ENCODE measurements around the gene CNTNAP2. TPM values are rescaled to one million over a fixed set of nuclear protein-coding genes. Genes with fewer than 3 reads are reported as not detected.

The CNTNAP2 gene
- total RNA-seq, 1 donor: under 0.01 TPM

- no peak for DNase-seq (ENCODE audit: low read depth)
- TF ChIP-seq CTCF (IDR thresholded peaks at IDR 0.05; ENCODE audit: insufficient read depth, low read length): no peak
- no peak overlapping the region for H3K4me3 ChIP-seq (ENCODE audit: low read depth, low read length)
These were observed 198.4 kb downstream of the CNTNAP2 start for GRCh38 chr7:146314962-146315361.

- no peak overlapping the region for H3K4me3 ChIP-seq (ENCODE audit: low read depth, low read length)
- no peak for TF ChIP-seq CTCF (IDR thresholded peaks at IDR 0.05; ENCODE audit: insufficient read depth, low read length)
- no peak for DNase-seq (ENCODE audit: low read depth)
These were observed 203.0 kb downstream of the CNTNAP2 start for GRCh38 chr7:146319629-146320028.

GRCh38 chr7:146321301-146321700 is 204.7 kb downstream of the CNTNAP2 start:
- TF ChIP-seq CTCF (IDR thresholded peaks at IDR 0.05; ENCODE audit: insufficient read depth, low read length): no peak
- no peak overlapping the region for H3K4me3 ChIP-seq (ENCODE audit: low read depth, low read length)
- no peak for DNase-seq (ENCODE audit: low read depth)

GRCh38 chr7:146331369-146331768 is 214.8 kb downstream of the CNTNAP2 start:
- no peak overlapping the region for H3K4me3 ChIP-seq (ENCODE audit: low read depth, low read length)
- TF ChIP-seq CTCF (IDR thresholded peaks at IDR 0.05; ENCODE audit: insufficient read depth, low read length): no peak
- DNase-seq (ENCODE audit: low read depth): no peak

GRCh38 chr7:146345251-146345650 is 228.7 kb downstream of the CNTNAP2 start:
- no peak overlapping the region for H3K4me3 ChIP-seq (ENCODE audit: low read depth, low read length)
- TF ChIP-seq CTCF (IDR thresholded peaks at IDR 0.05; ENCODE audit: insufficient read depth, low read length): no peak
- DNase-seq (ENCODE audit: low read depth): no peak

GRCh38 chr7:146346096-146346495 is 229.5 kb downstream of the CNTNAP2 start:
- no peak for DNase-seq (ENCODE audit: low read depth)
- no peak for TF ChIP-seq CTCF (IDR thresholded peaks at IDR 0.05; ENCODE audit: insufficient read depth, low read length)
- H3K4me3 ChIP-seq (ENCODE audit: low read depth, low read length): no peak overlapping the region

- no peak overlapping the region for H3K4me3 ChIP-seq (ENCODE audit: low read depth, low read length)
- no peak for DNase-seq (ENCODE audit: low read depth)
- TF ChIP-seq CTCF (IDR thresholded peaks at IDR 0.05; ENCODE audit: insufficient read depth, low read length): no peak
These were observed 238.6 kb downstream of the CNTNAP2 start for GRCh38 chr7:146355216-146355615.

All from fibroblast of the aortic adventitia (primary cell).